Panc1 (cell line): ENCODE measurements around the gene VN1R5. TPM values are rescaled to one million over a fixed set of nuclear protein-coding genes. Genes with fewer than 3 reads are reported as not detected.
A peak's percentile ranks its signal among the peaks of the same experiment; 100 is the strongest.

Experiments used
- ATAC-seq: fragments of 200-7000 bp; cut with Tn5 transposase; 2 replicates; pipeline ENCODE4 v1.9.1; 2020; ENCODE audit warnings: mild to moderate bottlenecking, moderate library complexity
- BruUV-seq: library from RNA; stranded (reverse); fragments of 400-500 nt; replicated peaks from 2 replicates; lab custom pipeline; 2021; lab: Mats Ljungman, UMichigan
- CTCF ChIA-PET: fragments of 300-600 bp; sonication (Branson Sonifier 250); formaldehyde crosslinking; loops from one replicate; lab custom pipeline; 2022; ENCODE audit warnings: antibody characterized with exemption; lab: Charles Lee
- POLR2A ChIA-PET: fragments of 300-600 bp; sonication (Branson Sonifier 250); formaldehyde crosslinking; loops from one replicate; lab custom pipeline; 2022; ENCODE audit warnings: antibody characterized with exemption; lab: Charles Lee
- DNase-seq: peaks from one replicate; pipeline ENCODE4 v3.0.0-alpha.2; 2010; ENCODE audit warnings: low read depth, low spot score
- H3K27ac ChIP-seq: 2 replicates; pipeline ENCODE4 v1.5.1; 2011; ENCODE audit warnings: mild to moderate bottlenecking, low read length, inconsistent platforms
- H3K27me3 ChIP-seq: fragments of 200-500 bp; sonication (Bioruptor generic); 2 replicates; pipeline ENCODE4 v1.6.0; 2014; ENCODE audit warnings: low read length, inconsistent platforms; ENCODE audit not compliant: control insufficient read depth, insufficient read depth
- H3K36me3 ChIP-seq: fragments of 200-500 bp; sonication (Bioruptor generic); 2 replicates; pipeline ENCODE4 v1.5.1; 2014; ENCODE audit warnings: inconsistent platforms, mild to moderate bottlenecking, low read length, moderate library complexity; ENCODE audit not compliant: control insufficient read depth, insufficient read depth
- H3K4me1 ChIP-seq: 2 replicates; pipeline ENCODE4 v1.5.1; 2011; ENCODE audit warnings: inconsistent platforms, mild to moderate bottlenecking, low read length, moderate library complexity; ENCODE audit not compliant: control insufficient read depth, insufficient read depth
- H3K4me3 ChIP-seq, 2 experiments: 2 replicates each; pipeline ENCODE4 v1.5.1; 2011 to 2012; ENCODE audit warnings: low read depth in 2 of 2, low read length in 2 of 2, mild to moderate bottlenecking in 2 of 2, inconsistent platforms in 1 of 2, moderate library complexity in 1 of 2
- H3K9me3 ChIP-seq: fragments of 200-500 bp; sonication (Bioruptor generic); 2 replicates; pipeline ENCODE4 v1.5.1; 2014; ENCODE audit warnings: low read depth, mild to moderate bottlenecking, inconsistent platforms, low read length, moderate library complexity; ENCODE audit not compliant: control insufficient read depth, insufficient read depth
- POLR2AphosphoS5 ChIP-seq: IDR thresholded peaks from 2 replicates; pipeline ENCODE4 v1.6.1; 2012; ENCODE audit warnings: mild to moderate bottlenecking, low read depth, low read length, moderate library complexity
- SIN3A ChIP-seq: IDR thresholded peaks from 2 replicates; pipeline ENCODE4 v1.6.1; 2012; ENCODE audit warnings: low read depth, mild to moderate bottlenecking, low read length, moderate library complexity, borderline replicate concordance; ENCODE audit not compliant: insufficient read depth
- TCF7L2 ChIP-seq: IDR thresholded peaks from 2 replicates; pipeline ENCODE4 v1.6.1; 2011; ENCODE audit warnings: mild to moderate bottlenecking, low read depth, low read length, inconsistent platforms
- in situ Hi-C: cut with HindIII; loops from 2 replicates; pipeline ENCODE4 v1.10.0; 2016; ENCODE audit warnings: low sequenced_read_pairs, low pct_unique_long_range_greater_than_20kb
- intact Hi-C: fragments of 100-400 bp; cut with micrococcal nuclease; formaldehyde crosslinking; loops from one replicate; pipeline ENCODE4 v1.10.0; 2022; ENCODE audit not compliant: unreplicated experiment
- total RNA-seq: library from RNA; stranded (reverse); gene quantifications from one replicate; pipeline ENCODE4 v1.2.1, GENCODE V29; 2021; ENCODE audit not compliant: unreplicated experiment
- TF ChIP-seq, protein P1 (sequence below), 2 experiments: IDR thresholded peaks; 2 replicates each; pipeline ENCODE4 v1.6.1; 2011 to 2012; ENCODE audit warnings: low read depth in 2 of 2, control low read depth in 1 of 2, low read length in 1 of 2, mild to moderate bottlenecking in 1 of 2, moderate library complexity in 1 of 2; ENCODE audit not compliant: insufficient read depth in 1 of 2
- TF ChIP-seq, protein P2 (sequence below): fragments of 450-650 bp; IDR thresholded peaks from 2 replicates; pipeline ENCODE4 v1.5.1; 2017; ENCODE audit warnings: mild to moderate bottlenecking

VN1R5 gene
- total RNA-seq, 1 experiment from 2014 or later, result not detected

DNA sequence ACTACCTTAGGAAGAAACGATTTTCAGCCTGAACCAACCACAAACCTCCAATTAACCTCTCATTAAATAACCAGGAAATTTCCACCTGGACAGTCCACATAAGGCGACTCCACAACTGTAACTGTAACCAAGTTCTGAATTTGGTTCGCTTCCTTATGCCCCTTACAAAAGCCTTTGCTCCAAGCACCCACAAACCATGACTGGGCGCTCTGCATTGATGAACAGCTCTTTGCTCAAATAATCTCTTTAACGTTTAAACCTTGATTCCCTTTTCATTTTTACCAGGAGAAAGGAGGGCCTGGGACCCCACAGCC lies 45.9 kb upstream of the VN1R5 start:
- Histone ChIP-seq H3K9me3 (no peaks in the 10 kb centered on the region; the same call in 1 of the 2 replicates), H3K4me3 (peak overlapping the region; percentile 70 to 92), H3K4me1 (peaks cover 18% of the 10 kb centered on the region), H3K27me3 (peaks cover 3% of the 10 kb centered on the region; the same call in 1 of the 2 replicates), H3K27ac (peak overlapping the region; percentile 81), H3K36me3 (no peaks in the 10 kb centered on the region)
- TF ChIP-seq POLR2AphosphoS5 (no peak), TCF7L2 (no peak), SIN3A (no peak)
- TF ChIP-seq, protein P1, sequence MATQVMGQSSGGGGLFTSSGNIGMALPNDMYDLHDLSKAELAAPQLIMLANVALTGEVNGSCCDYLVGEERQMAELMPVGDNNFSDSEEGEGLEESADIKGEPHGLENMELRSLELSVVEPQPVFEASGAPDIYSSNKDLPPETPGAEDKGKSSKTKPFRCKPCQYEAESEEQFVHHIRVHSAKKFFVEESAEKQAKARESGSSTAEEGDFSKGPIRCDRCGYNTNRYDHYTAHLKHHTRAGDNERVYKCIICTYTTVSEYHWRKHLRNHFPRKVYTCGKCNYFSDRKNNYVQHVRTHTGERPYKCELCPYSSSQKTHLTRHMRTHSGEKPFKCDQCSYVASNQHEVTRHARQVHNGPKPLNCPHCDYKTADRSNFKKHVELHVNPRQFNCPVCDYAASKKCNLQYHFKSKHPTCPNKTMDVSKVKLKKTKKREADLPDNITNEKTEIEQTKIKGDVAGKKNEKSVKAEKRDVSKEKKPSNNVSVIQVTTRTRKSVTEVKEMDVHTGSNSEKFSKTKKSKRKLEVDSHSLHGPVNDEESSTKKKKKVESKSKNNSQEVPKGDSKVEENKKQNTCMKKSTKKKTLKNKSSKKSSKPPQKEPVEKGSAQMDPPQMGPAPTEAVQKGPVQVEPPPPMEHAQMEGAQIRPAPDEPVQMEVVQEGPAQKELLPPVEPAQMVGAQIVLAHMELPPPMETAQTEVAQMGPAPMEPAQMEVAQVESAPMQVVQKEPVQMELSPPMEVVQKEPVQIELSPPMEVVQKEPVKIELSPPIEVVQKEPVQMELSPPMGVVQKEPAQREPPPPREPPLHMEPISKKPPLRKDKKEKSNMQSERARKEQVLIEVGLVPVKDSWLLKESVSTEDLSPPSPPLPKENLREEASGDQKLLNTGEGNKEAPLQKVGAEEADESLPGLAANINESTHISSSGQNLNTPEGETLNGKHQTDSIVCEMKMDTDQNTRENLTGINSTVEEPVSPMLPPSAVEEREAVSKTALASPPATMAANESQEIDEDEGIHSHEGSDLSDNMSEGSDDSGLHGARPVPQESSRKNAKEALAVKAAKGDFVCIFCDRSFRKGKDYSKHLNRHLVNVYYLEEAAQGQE (IDR thresholded peaks at IDR 0.05; ENCODE audit: insufficient read depth in 1 of 2, low read depth in 2 of 2, low read length in 1 of 2), result no peak
- TF ChIP-seq, protein P2, sequence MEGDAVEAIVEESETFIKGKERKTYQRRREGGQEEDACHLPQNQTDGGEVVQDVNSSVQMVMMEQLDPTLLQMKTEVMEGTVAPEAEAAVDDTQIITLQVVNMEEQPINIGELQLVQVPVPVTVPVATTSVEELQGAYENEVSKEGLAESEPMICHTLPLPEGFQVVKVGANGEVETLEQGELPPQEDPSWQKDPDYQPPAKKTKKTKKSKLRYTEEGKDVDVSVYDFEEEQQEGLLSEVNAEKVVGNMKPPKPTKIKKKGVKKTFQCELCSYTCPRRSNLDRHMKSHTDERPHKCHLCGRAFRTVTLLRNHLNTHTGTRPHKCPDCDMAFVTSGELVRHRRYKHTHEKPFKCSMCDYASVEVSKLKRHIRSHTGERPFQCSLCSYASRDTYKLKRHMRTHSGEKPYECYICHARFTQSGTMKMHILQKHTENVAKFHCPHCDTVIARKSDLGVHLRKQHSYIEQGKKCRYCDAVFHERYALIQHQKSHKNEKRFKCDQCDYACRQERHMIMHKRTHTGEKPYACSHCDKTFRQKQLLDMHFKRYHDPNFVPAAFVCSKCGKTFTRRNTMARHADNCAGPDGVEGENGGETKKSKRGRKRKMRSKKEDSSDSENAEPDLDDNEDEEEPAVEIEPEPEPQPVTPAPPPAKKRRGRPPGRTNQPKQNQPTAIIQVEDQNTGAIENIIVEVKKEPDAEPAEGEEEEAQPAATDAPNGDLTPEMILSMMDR, result no peak
- ATAC-seq, result peak; percentile 1
- no TSS peak for BruUV-seq
- ChIA-PET CTCF (no interaction called here), POLR2A (interaction anchor here (0.7 kb wide), 1 partner anchor 652 kb away, joined by 3 read pairs; no protein-coding TSS in a partner anchor)
- in situ Hi-C loops, result no loop called here
- no peak for DNase-seq
- intact Hi-C loops, result loop anchor here (10.0 kb wide), 1 partner anchor 125 kb away; the partner anchor contains the start of gene ZNF496

DNA sequence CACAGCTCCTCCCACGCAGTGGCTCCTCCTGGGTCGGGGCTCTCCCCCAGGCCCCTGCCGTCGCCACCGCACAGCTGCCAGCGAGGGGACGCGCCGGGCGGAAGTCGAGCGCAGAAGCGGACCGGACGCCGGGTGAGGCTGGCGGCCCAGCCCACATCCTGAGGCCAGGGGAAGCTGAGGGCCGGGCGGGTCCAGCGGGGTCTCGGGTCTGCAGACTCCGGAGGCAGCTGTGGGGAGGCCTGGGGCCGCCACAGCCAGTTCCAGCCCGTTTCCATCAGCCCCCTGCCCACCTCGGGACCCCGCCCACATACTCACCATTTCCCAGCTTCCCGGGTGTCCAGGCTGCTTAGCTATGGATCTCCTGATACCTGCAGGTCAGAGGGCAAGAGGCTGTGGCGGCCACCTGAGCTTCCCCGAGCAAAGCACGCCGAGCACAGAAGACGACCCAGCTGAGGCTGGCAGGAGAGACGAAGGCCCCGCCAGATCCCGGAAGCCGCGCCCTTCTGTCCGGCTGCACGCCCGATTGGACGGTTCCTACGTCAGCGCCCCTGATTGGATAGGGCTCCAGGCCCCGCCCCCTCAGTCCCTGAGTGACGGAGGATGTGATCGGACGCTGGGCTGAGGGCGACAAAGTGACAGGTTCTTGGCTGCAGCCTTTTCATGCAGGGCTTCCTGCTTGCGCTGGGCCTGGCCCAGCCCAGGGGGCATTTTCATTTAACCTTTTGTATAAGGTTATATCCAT lies 45.3 kb upstream of the VN1R5 start:
- Histone ChIP-seq H3K27me3 (peaks cover 3% of the 10 kb centered on the region; the same call in 1 of the 2 replicates), H3K4me3 (peak overlapping the region; percentile 70 to 92), H3K9me3 (no peaks in the 10 kb centered on the region; the same call in 1 of the 2 replicates), H3K36me3 (no peaks in the 10 kb centered on the region), H3K4me1 (peaks cover 18% of the 10 kb centered on the region), H3K27ac (peak overlapping the region; percentile 81)
- no peak for TF ChIP-seq TCF7L2
- TF ChIP-seq POLR2AphosphoS5, result peak; percentile 84
- TF ChIP-seq SIN3A, result peak; percentile 97
- TF ChIP-seq, protein P1 (IDR thresholded peaks at IDR 0.05; ENCODE audit: insufficient read depth in 1 of 2, low read depth in 2 of 2, low read length in 1 of 2), result no peak
- TF ChIP-seq, protein P2, result no peak
- ChIA-PET POLR2A (interaction anchor here (0.7 kb wide), 1 partner anchor 652 kb away, joined by 3 read pairs; no protein-coding TSS in a partner anchor), CTCF (no interaction called here)
- DNase-seq, result peak; percentile 72
- in situ Hi-C loops, result no loop called here
- peak; percentile 100 for ATAC-seq
- BruUV-seq, result no TSS peak
- intact Hi-C loops, result loop anchor here (10.0 kb wide), 1 partner anchor 124 kb away; the partner anchor contains the start of gene ZNF496
